HCT116 (cell line): ENCODE results near the gene NELFB.

Experiments used
- CTCF ChIP-seq, 3 experiments: fragments of 200-600 bp in 1 of 3; sonication (generic) in 1 of 3; IDR thresholded peaks in 2 of 3; conservative IDR thresholded peaks in 1 of 3; 2 replicates each; pipeline ENCODE4 v1.5.1; 2012 to 2017; ENCODE audit warnings: low read depth in 2 of 3, low read length in 2 of 3, antibody characterized with exemption in 1 of 3, borderline replicate concordance in 1 of 3, control low read depth in 1 of 3, mild to moderate bottlenecking in 1 of 3, mixed read lengths in 1 of 3, mixed run types in 1 of 3, moderate library complexity in 1 of 3; ENCODE audit not compliant: insufficient read depth in 1 of 3
- EZH2 ChIP-seq: fragments of 200-600 bp; sonication (generic); IDR thresholded peaks from 2 replicates; pipeline ENCODE4 v1.6.1; 2017; ENCODE audit warnings: antibody characterized with exemption, mixed run types
- JUND ChIP-seq: IDR thresholded peaks from 2 replicates; pipeline ENCODE4 v1.6.1; 2012
- POLR2AphosphoS5 ChIP-seq: IDR thresholded peaks from 2 replicates; pipeline ENCODE4 v1.6.1; 2011; ENCODE audit warnings: mild to moderate bottlenecking, low read depth, low read length, moderate library complexity
- TCF7L2 ChIP-seq: IDR thresholded peaks from 2 replicates; pipeline ENCODE4 v1.7.0; 2011; ENCODE audit warnings: borderline replicate concordance, inconsistent platforms; ENCODE audit not compliant: insufficient read depth, insufficient read length; ENCODE audit errors: extremely low read depth
- TF ChIP-seq, protein P1 (sequence below): IDR thresholded peaks from 2 replicates; pipeline ENCODE4 v1.6.1; 2012
- TF ChIP-seq, protein P2 (sequence below): IDR thresholded peaks from 2 replicates; pipeline ENCODE4 v1.6.1; 2011; ENCODE audit warnings: mild to moderate bottlenecking, low read length, moderate library complexity; ENCODE audit not compliant: insufficient replicate concordance; ENCODE audit errors: extremely low read depth

DNA sequence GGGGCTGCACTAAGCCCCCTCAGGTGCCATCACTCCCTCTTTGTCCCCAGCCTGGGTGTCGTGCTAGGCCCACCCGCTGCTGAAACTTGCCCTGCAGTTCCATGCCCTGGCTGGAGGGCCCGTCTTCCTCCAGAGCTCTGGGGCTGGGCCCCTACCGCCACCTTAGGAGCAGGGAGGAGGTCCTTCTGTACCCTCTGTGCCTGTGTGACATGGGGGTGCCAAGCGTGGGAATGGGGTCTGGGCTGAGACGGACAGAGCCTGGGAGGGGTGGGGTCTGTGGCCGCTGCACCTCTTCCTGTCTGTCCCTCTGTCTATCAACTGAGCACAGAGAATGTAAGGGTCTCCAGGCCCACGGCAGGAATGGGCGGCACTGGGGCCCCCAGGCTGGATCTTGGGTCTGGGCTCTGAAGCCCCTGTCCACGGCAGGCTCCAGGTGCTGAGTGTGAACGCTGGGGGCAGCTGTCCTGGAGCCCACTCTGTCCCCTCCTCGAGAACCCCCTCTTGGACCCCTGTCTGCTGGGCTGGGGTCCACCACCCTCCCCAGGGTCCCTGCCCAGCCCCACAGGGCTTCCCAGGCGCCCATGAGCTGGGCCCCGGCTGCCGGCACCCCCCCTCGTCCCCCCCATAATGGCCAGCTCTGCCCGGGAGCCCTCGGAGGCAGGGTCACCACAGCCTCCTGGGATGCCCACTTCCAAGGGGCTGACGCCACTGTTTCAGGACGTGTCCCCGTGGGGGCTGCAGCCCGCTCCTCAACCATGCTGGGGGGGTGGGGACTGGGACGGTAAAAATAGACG lies 62.8 kb downstream of the NELFB start:
- TF ChIP-seq POLR2AphosphoS5 (no peak), EZH2 (no peak), CTCF (IDR thresholded peaks at IDR 0.05 in 2 of 3, conservative IDR thresholded peaks at IDR 0.05 in 1 of 3; ENCODE audit: borderline replicate concordance in 1 of 3, insufficient read depth in 1 of 3, low read depth in 2 of 3, low read length in 2 of 3) (no peak), JUND (no peak), TCF7L2 (no peak)
- TF ChIP-seq, protein P1, sequence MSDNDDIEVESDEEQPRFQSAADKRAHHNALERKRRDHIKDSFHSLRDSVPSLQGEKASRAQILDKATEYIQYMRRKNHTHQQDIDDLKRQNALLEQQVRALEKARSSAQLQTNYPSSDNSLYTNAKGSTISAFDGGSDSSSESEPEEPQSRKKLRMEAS, result no peak
- TF ChIP-seq, protein P2, sequence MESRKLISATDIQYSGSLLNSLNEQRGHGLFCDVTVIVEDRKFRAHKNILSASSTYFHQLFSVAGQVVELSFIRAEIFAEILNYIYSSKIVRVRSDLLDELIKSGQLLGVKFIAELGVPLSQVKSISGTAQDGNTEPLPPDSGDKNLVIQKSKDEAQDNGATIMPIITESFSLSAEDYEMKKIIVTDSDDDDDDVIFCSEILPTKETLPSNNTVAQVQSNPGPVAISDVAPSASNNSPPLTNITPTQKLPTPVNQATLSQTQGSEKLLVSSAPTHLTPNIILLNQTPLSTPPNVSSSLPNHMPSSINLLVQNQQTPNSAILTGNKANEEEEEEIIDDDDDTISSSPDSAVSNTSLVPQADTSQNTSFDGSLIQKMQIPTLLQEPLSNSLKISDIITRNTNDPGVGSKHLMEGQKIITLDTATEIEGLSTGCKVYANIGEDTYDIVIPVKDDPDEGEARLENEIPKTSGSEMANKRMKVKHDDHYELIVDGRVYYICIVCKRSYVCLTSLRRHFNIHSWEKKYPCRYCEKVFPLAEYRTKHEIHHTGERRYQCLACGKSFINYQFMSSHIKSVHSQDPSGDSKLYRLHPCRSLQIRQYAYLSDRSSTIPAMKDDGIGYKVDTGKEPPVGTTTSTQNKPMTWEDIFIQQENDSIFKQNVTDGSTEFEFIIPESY, result no peak
